NCI-H510A treated with DMSO at 0.1 percent for 48 hours (cell line): ENCODE measurements around the gene ITPR2.
"Not testable (repeated sequence)": the region's sequence is repeated elsewhere in the genome, so short reads cannot be mapped to it uniquely, and the experiment has no call there.

Experiments
- DNase-seq: peaks from one replicate; lab custom pipeline; 2025; lab: John Stamatoyannopoulos, UW

Gene ITPR2

DNA sequence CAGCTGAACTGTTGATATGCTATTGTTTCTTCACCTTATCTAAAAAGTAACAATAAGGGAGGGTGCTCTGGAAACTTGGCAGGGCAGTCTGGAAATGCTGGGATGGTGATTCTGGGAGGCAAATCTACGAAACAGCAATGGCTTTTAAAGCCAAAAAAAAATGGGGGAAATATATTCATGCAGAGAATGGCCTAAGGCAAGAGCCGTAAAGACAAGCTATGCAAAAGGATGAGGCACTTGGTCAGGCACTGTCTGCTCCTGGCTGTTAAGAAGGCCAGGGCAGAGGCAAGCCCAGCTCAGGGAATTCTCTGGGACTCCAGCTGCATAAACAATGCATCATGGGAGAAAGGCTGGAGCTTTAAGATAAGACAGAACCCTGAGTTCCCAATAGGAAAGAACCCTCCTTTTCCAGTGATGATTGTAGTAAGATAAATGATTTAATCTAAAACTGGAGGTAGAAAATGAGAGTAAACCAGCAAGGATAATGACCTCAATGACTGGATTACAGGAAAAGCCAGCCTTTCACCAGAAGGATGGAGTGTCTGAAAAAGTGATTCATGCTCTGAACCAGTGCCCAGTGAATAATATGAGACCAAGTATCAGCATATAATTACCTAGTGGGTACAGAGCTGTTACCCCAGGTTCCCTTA, 46.0 kb downstream of the ITPR2 start:
- DNase-seq, result peak; percentile 31

DNA sequence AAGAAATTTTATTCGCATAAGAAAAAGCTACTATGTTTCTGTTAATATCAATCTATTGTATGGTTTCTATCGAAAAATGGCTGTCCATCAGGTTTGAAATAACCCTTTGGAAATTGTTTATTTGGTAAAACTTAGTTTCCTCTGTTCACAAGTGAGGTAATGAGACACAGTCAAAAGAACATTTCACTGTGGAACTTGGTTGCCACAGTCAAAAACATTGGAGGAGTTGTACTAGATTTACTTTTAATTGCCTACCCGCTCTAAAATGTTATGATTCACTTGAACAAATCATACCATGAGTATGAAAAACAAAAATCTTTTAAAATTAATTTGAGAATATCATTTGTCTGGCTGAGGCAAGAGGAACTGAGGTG, 46.5 kb downstream of the ITPR2 start:
- DNase-seq, result no peak

DNA sequence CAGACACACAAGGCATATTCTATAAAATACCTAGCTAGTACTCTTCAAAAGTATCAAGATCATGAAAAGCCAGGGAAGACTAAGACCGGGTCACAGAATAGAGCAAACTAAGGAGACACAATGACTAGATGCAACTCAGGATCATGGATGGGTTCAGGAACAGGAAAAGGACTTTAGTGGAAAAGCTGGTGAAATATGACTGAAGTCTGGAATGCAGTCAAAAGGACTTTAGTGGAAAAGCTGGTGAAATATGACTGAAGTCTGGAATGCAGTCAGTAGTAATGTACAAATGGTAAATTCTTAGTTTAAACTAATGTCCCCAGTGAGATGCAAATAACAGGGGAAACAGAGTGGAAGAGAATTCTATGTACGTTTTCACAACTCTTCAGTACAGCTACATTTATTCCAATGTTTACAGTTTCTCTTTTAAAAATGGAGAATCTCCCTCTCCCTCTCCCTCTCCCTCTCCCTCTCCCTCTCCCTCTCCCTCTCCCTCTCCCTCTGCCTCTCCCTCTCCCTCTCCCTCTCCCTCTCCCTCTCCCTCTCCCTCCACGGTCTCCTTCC, 49.1 kb downstream of the ITPR2 start:
- peak; percentile 22 for DNase-seq

DNA sequence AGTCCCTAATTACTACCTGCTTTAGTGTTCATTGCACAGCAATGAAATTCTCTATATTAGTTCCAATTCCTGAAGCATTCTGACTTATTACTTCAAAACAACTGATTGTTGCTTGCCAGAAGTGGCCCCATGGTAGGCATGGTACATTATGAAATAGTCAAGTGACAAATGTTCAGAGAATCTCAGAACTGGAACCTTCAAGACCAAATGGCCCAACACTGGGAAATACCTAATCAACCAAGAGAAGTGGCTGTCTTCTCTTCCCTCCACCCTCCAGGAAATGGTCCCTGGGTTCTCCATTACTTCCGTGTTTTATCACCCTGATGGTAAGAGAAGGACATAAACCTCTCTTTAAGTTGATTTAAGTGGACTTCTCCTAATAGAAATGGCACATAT, 49.9 kb downstream of the ITPR2 start:
- DNase-seq, result no peak

DNA sequence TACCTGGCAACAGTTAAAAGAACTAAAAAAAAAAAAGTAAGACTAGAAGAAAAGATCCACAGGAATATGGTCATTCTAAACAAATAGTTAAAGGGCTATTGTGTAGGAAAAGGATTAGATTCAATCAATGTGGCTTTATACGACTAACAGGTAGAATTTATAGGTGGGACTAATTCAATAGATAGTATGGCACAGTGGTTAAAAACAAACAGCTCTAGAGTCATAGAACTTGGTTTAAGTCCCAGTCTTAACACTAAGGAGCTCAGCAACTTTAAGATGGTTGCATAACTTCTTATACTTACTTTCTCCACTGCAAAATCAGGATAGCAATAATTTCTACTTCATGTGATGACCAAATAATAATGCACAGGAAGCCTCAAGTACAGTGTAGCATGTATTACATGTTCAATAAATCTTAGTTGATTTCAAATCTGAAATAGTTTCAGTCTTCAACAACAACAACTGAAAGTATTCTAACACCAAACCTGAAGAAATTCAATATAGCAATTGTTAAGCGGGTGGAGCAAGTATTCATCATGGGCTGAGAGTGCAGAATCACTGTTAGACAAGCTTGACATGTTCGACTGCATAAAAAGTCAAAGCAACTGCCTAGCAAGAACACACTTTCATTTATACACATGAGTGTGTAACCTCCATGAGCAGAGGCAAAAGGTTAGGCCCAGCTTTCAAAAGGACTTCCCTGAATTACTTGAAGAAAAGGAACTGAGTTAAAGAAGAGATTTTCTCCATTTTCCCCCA, 50.4 kb downstream of the ITPR2 start:
- no peak for DNase-seq

DNA sequence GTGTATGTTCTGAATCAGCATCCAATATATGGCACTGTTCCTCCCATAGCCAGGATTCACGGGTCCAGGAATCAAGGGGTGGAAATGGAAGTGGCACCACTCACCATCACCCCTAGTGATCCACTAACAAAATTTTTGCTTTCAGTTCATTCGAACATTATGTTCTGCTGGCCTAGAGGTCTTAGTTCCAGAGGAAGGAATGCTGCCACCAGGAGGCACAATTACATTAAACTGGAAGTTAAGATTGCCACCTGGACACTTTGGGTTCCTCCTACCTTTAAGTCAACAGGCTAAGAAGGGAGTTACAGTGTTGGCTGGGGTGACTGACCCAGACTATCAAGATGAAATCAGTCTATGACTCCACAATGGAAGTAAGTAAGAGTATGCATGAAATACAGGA, 52.3 kb downstream of the ITPR2 start:
- not testable (repeated sequence) for DNase-seq

GRCh38 chr12:26778173-26778775, 54.7 kb downstream of the ITPR2 start:
- DNase-seq, result not testable (repeated sequence)

DNA sequence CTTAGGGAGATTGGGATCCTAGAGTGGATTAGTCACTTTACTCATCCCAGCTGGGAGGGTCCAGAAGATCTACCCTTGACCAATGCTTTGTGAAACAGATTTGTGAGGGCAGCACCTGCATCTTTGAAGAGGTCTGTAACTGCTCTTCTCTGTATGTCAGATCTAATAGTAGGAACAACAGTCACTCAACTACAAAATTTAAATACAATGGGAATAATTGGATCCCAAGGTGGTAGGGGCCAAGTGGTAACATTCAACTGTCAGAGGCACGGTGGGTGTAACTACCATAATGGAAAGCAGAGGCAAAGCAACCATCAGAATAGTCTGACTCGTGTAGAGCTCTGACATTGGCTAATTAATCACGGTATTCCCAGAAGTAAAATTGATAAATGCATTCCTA, 55.8 kb downstream of the ITPR2 start:
- no peak for DNase-seq

GRCh38 chr12:26775991-26776390, 57.0 kb downstream of the ITPR2 start:
- not testable (repeated sequence) for DNase-seq

- DNase-seq, result peak; percentile 18
These were observed 59.5 kb downstream of the ITPR2 start for GRCh38 chr12:26773313-26774104.

GRCh38 chr12:26771861-26772260, 61.1 kb downstream of the ITPR2 start:
- no peak for DNase-seq

GRCh38 chr12:26770239-26771070, 62.5 kb downstream of the ITPR2 start:
- DNase-seq, result no peak

GRCh38 chr12:26769611-26770010, 63.4 kb downstream of the ITPR2 start:
- no peak for DNase-seq

GRCh38 chr12:26768611-26769603, 64.1 kb downstream of the ITPR2 start:
- peak; percentile 81 for DNase-seq

DNA sequence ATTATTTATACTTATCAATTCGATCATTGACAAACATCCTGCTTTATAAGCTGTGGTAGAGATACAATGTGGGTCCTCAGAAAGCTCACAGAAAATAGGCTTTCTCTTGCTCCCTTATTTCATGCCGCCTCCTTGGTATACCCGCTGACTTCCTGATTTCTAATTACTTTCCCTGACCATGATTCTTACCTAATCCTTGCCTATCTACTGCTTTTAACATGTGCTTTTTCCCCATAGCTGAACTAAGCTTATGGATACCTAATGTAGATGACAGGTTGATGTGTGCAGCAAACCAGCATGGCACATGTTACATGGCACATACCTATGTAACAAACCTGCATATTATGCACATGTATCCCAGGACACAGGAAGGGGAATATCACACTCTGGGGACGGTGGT, 65.1 kb downstream of the ITPR2 start:
- DNase-seq, result no peak

DNA sequence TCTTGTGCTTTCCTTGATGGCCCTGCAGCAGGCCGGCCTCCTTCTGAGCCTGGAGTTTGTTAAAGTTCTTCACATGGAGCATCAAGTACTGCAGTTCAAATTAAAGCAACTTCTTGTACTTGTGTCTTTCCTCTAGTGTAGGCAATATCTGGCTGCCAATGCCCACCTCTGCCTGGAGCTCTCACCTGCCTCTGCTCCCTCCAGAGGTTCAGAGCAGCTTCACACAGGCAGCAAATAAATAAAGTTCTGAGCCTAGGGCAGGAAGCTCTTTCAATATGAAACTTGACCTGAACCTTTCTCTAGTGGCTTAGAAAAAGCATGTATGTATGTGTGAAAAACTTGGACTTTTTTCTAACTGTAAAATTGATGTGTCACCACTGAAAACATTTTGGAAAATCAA, 65.9 kb downstream of the ITPR2 start:
- DNase-seq, result peak; percentile 82

DNA sequence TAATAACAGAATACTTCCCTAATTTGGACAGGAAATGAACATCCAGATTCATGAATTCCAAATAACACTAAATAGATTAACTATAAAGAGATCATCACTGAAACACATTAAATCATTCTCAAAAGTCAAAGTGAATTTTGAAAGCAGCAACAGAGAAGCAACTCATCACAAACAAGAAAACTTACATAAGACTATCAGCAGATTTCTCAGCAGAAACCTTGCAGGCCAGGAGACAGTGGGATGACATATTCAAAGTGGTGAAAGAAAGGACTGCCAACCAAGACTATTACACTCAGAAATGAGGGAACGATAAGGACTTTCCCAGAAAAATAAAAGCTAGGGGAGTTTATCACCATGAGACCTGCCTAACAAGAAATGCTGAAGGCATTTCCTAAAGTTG, 70.8 kb downstream of the ITPR2 start:
- no peak for DNase-seq

DNA sequence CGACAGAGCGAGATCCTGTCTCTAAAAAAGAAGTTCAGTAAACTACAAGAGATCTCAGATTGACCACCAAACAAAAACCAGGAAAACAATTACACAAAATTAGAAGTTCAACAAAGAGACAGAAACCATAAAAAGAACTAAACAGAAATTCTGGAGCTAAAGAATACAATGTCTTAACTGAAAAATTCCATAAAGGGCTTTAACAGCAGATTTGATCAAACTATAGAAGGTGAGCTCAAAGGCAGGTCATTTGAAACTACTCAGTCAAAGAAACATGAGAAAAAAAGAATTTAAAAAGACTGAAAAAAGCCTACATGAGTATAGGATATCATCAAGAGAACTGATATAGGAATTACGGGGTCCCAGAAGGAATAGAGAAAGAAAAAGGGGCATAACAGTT, 71.2 kb downstream of the ITPR2 start:
- no peak for DNase-seq

DNA sequence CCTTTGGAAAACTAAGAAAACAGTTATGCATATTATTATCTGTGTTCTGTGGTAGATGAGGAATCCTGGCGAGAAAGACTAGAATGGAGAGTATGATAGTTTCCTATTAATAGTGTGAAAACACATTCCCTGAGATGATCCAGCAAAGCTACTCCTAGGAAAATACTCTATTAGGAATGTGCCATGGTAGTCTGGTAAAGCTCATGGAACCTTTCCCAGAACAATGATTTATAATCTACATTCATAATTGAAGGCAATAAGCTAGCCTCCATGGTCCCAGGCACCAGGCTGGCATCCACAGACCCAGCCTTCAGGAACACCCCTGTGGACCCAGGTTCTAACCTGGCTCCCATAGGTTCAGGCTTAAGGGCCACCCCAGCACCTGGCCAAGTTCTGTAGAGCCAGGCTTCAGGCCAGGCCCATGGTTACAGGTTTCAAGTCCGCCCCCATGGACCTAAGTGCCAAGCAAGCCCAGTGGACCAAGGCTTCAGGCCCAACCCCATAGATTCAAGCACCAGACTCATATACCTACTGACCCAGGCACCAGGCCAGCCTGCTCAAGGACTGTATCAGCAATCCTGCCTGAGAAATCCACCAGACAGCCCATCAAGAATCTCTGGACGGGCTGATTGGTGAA, 72.2 kb downstream of the ITPR2 start:
- no peak for DNase-seq

GRCh38 chr12:26755362-26755761, 77.6 kb downstream of the ITPR2 start:
- DNase-seq, result not testable (repeated sequence)
